Caco-2 (cell line): ENCODE measurements around the gene VAC14. TPM values are rescaled to one million over a fixed set of nuclear protein-coding genes. Genes with fewer than 3 reads are reported as not detected.
"Not testable (repeated sequence)": the region's sequence is repeated elsewhere in the genome, so short reads cannot be mapped to it uniquely, and the experiment has no call there.

ENCODE experiments used
- Bru-seq: library from RNA; stranded (reverse); fragments of 400-500 nt; gene quantifications from one replicate; lab custom pipeline; 2021; lab: Mats Ljungman, UMichigan
- BruChase-seq, 2 experiments: library from RNA; stranded (reverse); fragments of 400-500 nt; gene quantifications; one replicate each; lab custom pipeline; 2021; lab: Mats Ljungman, UMichigan
- BruUV-seq: library from RNA; stranded (reverse); fragments of 400-500 nt; replicated peaks from 2 replicates; lab custom pipeline; 2021; lab: Mats Ljungman, UMichigan
- CTCF ChIA-PET: fragments of 300-600 bp; sonication (Branson Sonifier 250); formaldehyde crosslinking; loops from one replicate; lab custom pipeline; 2022; ENCODE audit warnings: antibody characterized with exemption; lab: Charles Lee
- POLR2A ChIA-PET: fragments of 300-600 bp; sonication (Branson Sonifier 250); formaldehyde crosslinking; loops from one replicate; lab custom pipeline; 2022; ENCODE audit warnings: antibody characterized with exemption; lab: Charles Lee
- DNase-seq, 2 experiments: peaks; one replicate each; pipeline versions ENCODE4 v3.0.0 to v3.0.0-alpha.2; 2020 to 2022
- H3K27me3 ChIP-seq: replicated peaks from 2 replicates; pipeline ENCODE4 v1.6.0; 2011; ENCODE audit warnings: low read length; ENCODE audit not compliant: control insufficient read depth, insufficient read depth
- H3K36me3 ChIP-seq: 2 replicates; pipeline ENCODE4 v1.5.1; 2011; ENCODE audit warnings: low read length; ENCODE audit not compliant: control insufficient read depth, insufficient read depth
- H3K4me1 ChIP-seq: fragments of 250-450 bp; sonication (Bioruptor Pico); 2 replicates; pipeline ENCODE4 v1.5.1; 2020; ENCODE audit warnings: mild to moderate bottlenecking
- H3K4me3 ChIP-seq: 2 replicates; pipeline ENCODE4 v1.5.1; 2011; ENCODE audit warnings: low read depth, mild to moderate bottlenecking, control low read depth, low read length
- H3K9me3 ChIP-seq: fragments of 250-450 bp; sonication (Bioruptor Pico); 2 replicates; pipeline ENCODE4 v1.5.1; 2020; ENCODE audit warnings: mild to moderate bottlenecking, moderate library complexity
- H3K27ac Mint-ChIP-seq: one replicate; pipeline ENCODE4 v1.8.0; 2022; ENCODE audit warnings: mixed read lengths; ENCODE audit not compliant: unreplicated experiment
- H3K27me3 Mint-ChIP-seq: one replicate; pipeline ENCODE4 v1.8.0; 2022; ENCODE audit warnings: mixed read lengths; ENCODE audit not compliant: insufficient read depth, unreplicated experiment
- H3K36me3 Mint-ChIP-seq: one replicate; pipeline ENCODE4 v1.8.0; 2022; ENCODE audit warnings: mild to moderate bottlenecking, mixed read lengths; ENCODE audit not compliant: insufficient read depth, unreplicated experiment
- H3K4me1 Mint-ChIP-seq: one replicate; pipeline ENCODE4 v1.8.0; 2022; ENCODE audit warnings: low read depth, mixed read lengths; ENCODE audit not compliant: unreplicated experiment
- H3K4me3 Mint-ChIP-seq: one replicate; pipeline ENCODE4 v1.8.0; 2022; ENCODE audit warnings: mild to moderate bottlenecking, moderate library complexity, mixed read lengths; ENCODE audit not compliant: unreplicated experiment
- H3K9me3 Mint-ChIP-seq: one replicate; pipeline ENCODE4 v1.8.0; 2022; ENCODE audit warnings: mixed read lengths; ENCODE audit not compliant: unreplicated experiment
- CTCF ChIP-seq, 2 experiments: fragments of 200-600 bp in 1 of 2; IDR thresholded peaks; 1 replicate in 1 of 2; 2 replicates in 1 of 2; pipeline versions ENCODE4 v1.5.1 to v1.8.0; 2011 to 2022; ENCODE audit warnings: antibody characterized with exemption in 1 of 2, control low read depth in 1 of 2, inconsistent platforms in 1 of 2, low read depth in 1 of 2, low read length in 1 of 2, mild to moderate bottlenecking in 1 of 2, moderate library complexity in 1 of 2; ENCODE audit not compliant: insufficient read depth in 1 of 2, severe bottlenecking in 1 of 2, unreplicated experiment in 1 of 2
- intact Hi-C: fragments of 100-400 bp; cut with micrococcal nuclease; formaldehyde crosslinking; loops from one replicate; pipeline ENCODE4 v1.10.0; 2022; ENCODE audit not compliant: unreplicated experiment
- long read RNA-seq: library from polyadenylated mRNA; stranded (forward); transcript quantifications from one replicate; pipeline ENCODE4 v2.0.0, GENCODE V29; 2022
- total RNA-seq: library from RNA; stranded (reverse); gene quantifications from 2 replicates; pipeline ENCODE4 v1.2.3, GENCODE V29; 2022

The VAC14 gene
- total RNA-seq (63.5 and 67.3 TPM in 2 replicates), Bru-seq, nascent RNA (percentile 72 among the genes with signal in this experiment), BruChase-seq, experiment 1, labeled RNA remaining after a 2-hour chase (percentile 71 among the genes with signal in this experiment), BruChase-seq, experiment 2, labeled RNA remaining after a 6-hour chase (percentile 75 among the genes with signal in this experiment)
- long read RNA-seq, transcript VAC14-212 (1 exons, 3,609 nt), result minor isoform, 8 of 129 reads
- long read RNA-seq, transcript VAC14-201 (19 exons, 3,099 nt), result major isoform, 80 of 129 reads
- long read RNA-seq, partial matches to known transcripts, result 14 of 129 reads
- long read RNA-seq, other reads (novel, unspliced or antisense), result 27 of 129 reads

GRCh38 chr16:70800781-70801480 lies at the start of gene VAC14:
VAC14 (minus strand) TSS chr16:70801158; CDS start chr16:70800900, 258 bp downstream.
- H3K9me3 Mint-ChIP-seq, result peaks cover 15% of the 10 kb centered on the region
- BruUV-seq, result no TSS peak
- Histone ChIP-seq H3K36me3 (no peaks in the 10 kb centered on the region), H3K9me3 (peaks cover 12% of the 10 kb centered on the region; the same call in 1 of the 2 replicates), H3K4me1 (peaks cover 5% of the 10 kb centered on the region), H3K27me3 (no peaks in the 10 kb centered on the region), H3K4me3 (peak within 1 kb of the TSS; percentile 89)
- DNase-seq, result peak; percentile 97 to 99
- peaks cover 7% of the 10 kb centered on the region for H3K4me1 Mint-ChIP-seq
- peaks cover 11% of the 10 kb centered on the region for H3K36me3 Mint-ChIP-seq
- H3K27ac Mint-ChIP-seq, result peak within 1 kb of the TSS; percentile 96
- POLR2A ChIA-PET, result interaction anchor here (0.6 kb wide), 2 partner anchors 29 to 502 kb away, joined by 3 to 4 read pairs; partner anchors contain the start of gene DDX19B
- H3K27me3 Mint-ChIP-seq, result peaks cover 3% of the 10 kb centered on the region
- intact Hi-C loops, result loop anchor here (5.0 kb wide), 1 partner anchor 54 kb away; no protein-coding TSS in a partner anchor
- H3K4me3 Mint-ChIP-seq, result peak within 1 kb of the TSS; percentile 91
- CTCF ChIA-PET, result interaction anchor here (0.6 kb wide), 1 partner anchor 636 kb away, joined by 3 read pairs; no protein-coding TSS in a partner anchor
- no peak for TF ChIP-seq CTCF (IDR thresholded peaks at IDR 0.05; ENCODE audit: insufficient read depth in 1 of 2, low read depth in 1 of 2, low read length in 1 of 2, severe bottlenecking in 1 of 2, unreplicated experiment in 1 of 2)

DNA sequence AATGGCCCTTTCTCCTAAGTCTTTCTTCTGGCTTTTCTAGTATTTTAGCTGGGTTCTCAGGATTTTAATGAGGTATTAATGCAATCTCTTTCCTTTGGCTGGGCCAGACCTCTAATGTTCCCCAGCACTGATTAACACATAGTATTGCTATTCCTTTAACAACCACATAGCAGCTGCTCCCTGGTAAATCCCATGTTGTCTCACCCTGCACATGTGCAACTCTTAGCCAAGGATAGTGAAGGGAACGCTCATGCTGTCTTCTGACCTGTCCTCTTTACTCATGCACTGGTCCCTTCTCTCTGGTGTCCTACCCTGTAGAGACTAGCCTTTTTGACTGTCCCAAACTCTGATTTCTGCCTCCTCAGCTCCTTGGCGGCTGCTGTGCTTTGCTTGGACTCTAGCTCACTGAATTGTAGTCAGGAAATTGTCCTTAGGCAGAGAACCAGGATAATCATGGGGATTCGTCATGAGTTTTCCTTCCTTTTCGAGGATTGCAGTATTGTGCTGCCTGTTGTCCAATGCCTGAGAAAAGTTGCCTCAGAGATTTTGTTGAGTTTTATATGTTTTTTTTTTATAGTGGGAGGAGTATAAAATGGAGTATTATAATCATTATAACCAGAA lies 22.6 kb upstream of the VAC14 start:
- intact Hi-C loops, BruUV-seq: not testable (repeated sequence)

DNA sequence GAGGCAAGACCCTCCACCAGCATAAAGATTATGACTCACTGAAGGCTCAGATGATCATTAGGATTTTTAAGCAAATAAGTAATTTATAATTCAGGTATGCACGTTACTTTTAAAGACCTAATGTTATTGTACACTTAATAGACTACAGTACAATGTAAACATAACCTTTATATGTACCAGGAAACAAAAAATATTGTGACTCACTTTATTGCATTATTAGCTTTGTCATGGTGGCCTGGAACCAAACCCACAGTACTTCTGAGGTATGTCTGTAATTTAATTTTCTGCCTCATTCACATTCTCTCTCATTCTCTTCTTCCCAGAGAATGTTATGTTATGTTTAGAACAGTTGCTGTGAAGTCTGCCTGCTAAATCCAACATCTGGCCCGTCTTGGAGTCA lies 21.8 kb upstream of the VAC14 start:
- H3K27ac Mint-ChIP-seq, H3K27me3 Mint-ChIP-seq, H3K4me1 ChIP-seq, H3K9me3 ChIP-seq, CTCF ChIA-PET, intact Hi-C loops, H3K4me1 Mint-ChIP-seq, DNase-seq, H3K36me3 ChIP-seq, H3K4me3 ChIP-seq, H3K9me3 Mint-ChIP-seq, POLR2A ChIA-PET, H3K36me3 Mint-ChIP-seq, BruUV-seq, H3K27me3 ChIP-seq, H3K4me3 Mint-ChIP-seq: not testable (repeated sequence)

More for the DNA sequence above, 22.6 kb upstream of the VAC14 start:
- H3K9me3 ChIP-seq, POLR2A ChIA-PET, DNase-seq, H3K36me3 ChIP-seq, H3K4me3 ChIP-seq, H3K27ac Mint-ChIP-seq, H3K4me3 Mint-ChIP-seq, CTCF ChIA-PET, H3K4me1 Mint-ChIP-seq, H3K9me3 Mint-ChIP-seq, H3K4me1 ChIP-seq, H3K27me3 ChIP-seq, H3K36me3 Mint-ChIP-seq, H3K27me3 Mint-ChIP-seq: not testable (repeated sequence)

- H3K36me3 Mint-ChIP-seq, BruUV-seq, H3K27me3 Mint-ChIP-seq, H3K9me3 Mint-ChIP-seq, CTCF ChIA-PET, H3K27ac Mint-ChIP-seq, H3K4me1 ChIP-seq, DNase-seq, H3K4me3 Mint-ChIP-seq, intact Hi-C loops, H3K36me3 ChIP-seq, H3K9me3 ChIP-seq, POLR2A ChIA-PET, H3K4me1 Mint-ChIP-seq, H3K27me3 ChIP-seq, H3K4me3 ChIP-seq: not testable (repeated sequence)
Observed at GRCh38 chr16:70818088-70818487, 17.1 kb upstream of the VAC14 start.
